Heart left ventricle (tissue), 16 donors: ENCODE measurements around the gene DIP2C. TPM values are rescaled to one million over a fixed set of nuclear protein-coding genes. Genes with fewer than 3 reads are reported as not detected.
"Not testable (repeated sequence)": the region's sequence is repeated elsewhere in the genome, so short reads cannot be mapped to it uniquely, and the experiment has no call there.

Experiments used
- ATAC-seq, 4 donors: fragments of 200-7000 bp; cut with Tn5 transposase; one replicate each; pipeline ENCODE4 v1.9.1; 2020 to 2022; ENCODE audit warnings: moderate library complexity in 4 of 4, mild to moderate bottlenecking in 3 of 4, moderate number of reproducible peaks in 1 of 4
- DNase-seq, 5 donors: peaks; one replicate each; pipeline ENCODE4 v3.0.0-alpha.2; 2020
- H3K27ac ChIP-seq, 12 donors: fragments of 200-600 bp; sonication (generic) in 4 of 12; one replicate each; pipeline versions ENCODE4 v1.5.0 to v1.8.0; 2016 to 2022; ENCODE audit warnings: mild to moderate bottlenecking in 2 of 12
- H3K27me3 ChIP-seq, 9 donors: fragments of 200-600 bp; sonication (generic) in 2 of 9; one replicate each; pipeline versions ENCODE4 v1.5.1 to v1.8.0; 2016 to 2022; ENCODE audit warnings: mild to moderate bottlenecking in 3 of 9
- H3K36me3 ChIP-seq, 9 donors: fragments of 200-600 bp; sonication (generic) in 2 of 9; one replicate each; pipeline versions ENCODE4 v1.5.0 to v1.8.0; 2018 to 2022; ENCODE audit warnings: mild to moderate bottlenecking in 2 of 9
- H3K4me1 ChIP-seq, 12 donors: fragments of 200-600 bp; sonication (generic) in 4 of 12; one replicate each; pipeline versions ENCODE4 v1.5.0 to v1.8.0; 2016 to 2022; ENCODE audit warnings: mild to moderate bottlenecking in 3 of 12
- H3K4me3 ChIP-seq, 12 donors: fragments of 200-600 bp; sonication (generic) in 4 of 12; one replicate each; pipeline versions ENCODE4 v1.5.0 to v1.8.0; 2017 to 2022; ENCODE audit warnings: mild to moderate bottlenecking in 9 of 12, moderate library complexity in 4 of 12
- H3K9me3 ChIP-seq, 12 donors: fragments of 200-600 bp; sonication (generic) in 4 of 12; one replicate each; pipeline versions ENCODE4 v1.5.0 to v1.8.0; 2016 to 2022; ENCODE audit warnings: mild to moderate bottlenecking in 1 of 12
- CTCF ChIP-seq, 12 donors: fragments of 200-600 bp; sonication (generic) in 4 of 12; IDR thresholded peaks; one replicate each; pipeline versions ENCODE4 v1.5.0 to v1.8.0; 2018 to 2022; ENCODE audit warnings: antibody characterized with exemption in 12 of 12, mild to moderate bottlenecking in 5 of 12
- POLR2A ChIP-seq, 2 donors: fragments of 450-650 bp; IDR thresholded peaks; one replicate each; pipeline ENCODE4 v1.6.1; 2017; ENCODE audit warnings: antibody characterized with exemption in 2 of 2, mild to moderate bottlenecking in 2 of 2, moderate library complexity in 2 of 2
- WGBS, 4 donors: extraction: QIAGEN DNeasy Blood & Tissue Kit in 2 of 4; methylation state at CpG; one replicate each; pipeline versions ENCODE4 v1.1.5 to v1.1.7; 2013 to 2018; 5-methylcytosine and 5-hydroxymethylcytosine counted together
- intact Hi-C, 10 donors: fragments of 100-400 bp; cut with DNase I; formaldehyde crosslinking; loops; one replicate each; pipeline versions ENCODE4 v1.11.1 to v1.14.2; 2022
- polyA plus RNA-seq, 2 donors: library from polyadenylated mRNA; stranded (reverse); fragments of 200-250 nt; gene quantifications; one replicate each; pipeline ENCODE4 v1.2.3, GENCODE V29; 2013
- total RNA-seq, 9 donors: library from RNA; depleted of rRNA in 2 of 9; stranded (reverse); fragments of >200 nt in 2 of 9; fragmentation: NEBNext Ultra II Directional in 3 of 9; extraction: Animal tissue kit (Norgen Biotek cat#: 25700) in 3 of 9; gene quantifications; one replicate each; pipeline versions ENCODE4 v1.1.0 to v1.2.4, GENCODE V29; 2016 to 2023
- donor health status: ischemic (EF 13 %, LVEDD 7.1; RV severe dilation, severe dysfunction).
- donor health status: healthy with polysubstance abuse.
- donor health status: DM: no; HTN: yes; CAD: no.
- donor health status: DM: no; HTN: no; CAD: no.
- donor health status: ischemic (EF 25% LVEDD 6.9; RV normal size, moderate dysfunction).
- donor health status: ischemic (EF 25% LVEDD 5.7; RV mildly dilated, moderate dysfunction).
- donor health status: healthy.
- donor health status: DM: yes; HTN: yes; CAD: no.
- donor health status: ischemic (EF 35%, LVEDD 5.7; RV mildly dilated, moderate dysfunction).
- donor health status: nonischemic (EF 11% LVEDD 7.7; RV severe dilation, severe dysfunction).
- donor health status: DM: yes; HTN: yes; CAD: no.
- donor health status: PGD.
- donor health status: ischemic (EF 29% LVEDD 5.4; RV normal size, mild dysfunction).
- donor health status: nonischemic (EF 23%, LVEDD 6.1; RV moderate dilation, normal function).

DIP2C gene
- total and polyA plus RNA-seq, 11 donors, result 7.4 to 43.1 (median 28.5) TPM

- intact Hi-C loops, result loop anchor here in 4 of 10 donors (5.0 to 10.0 kb wide), 4 partner anchors 196 to 209 kb away; no protein-coding TSS in a partner anchor
- peak; percentile 41 to 80 (median 79) for ATAC-seq
Observed at GRCh38 chr10:588246-589165, 101.0 kb downstream of the DIP2C start.

GRCh38 chr10:586716-587115, 102.8 kb downstream of the DIP2C start:
- H3K4me1 ChIP-seq, result peaks cover 0 to 39% (median 11%) of the 10 kb centered on the region in 12 donors
- ATAC-seq (no peak), DNase-seq (no peak)
- intact Hi-C loops, result loop anchor here in 4 of 10 donors (5.0 to 10.0 kb wide), 4 partner anchors 198 to 211 kb away; no protein-coding TSS in a partner anchor
- H3K27me3 ChIP-seq, result no peaks in the 10 kb centered on the region
- no peaks in the 10 kb centered on the region for H3K36me3 ChIP-seq
- no peak overlapping the region for H3K4me3 ChIP-seq
- H3K27ac ChIP-seq, result no peak overlapping the region
- H3K9me3 ChIP-seq, result no peaks in the 10 kb centered on the region
- WGBS, 4 donors, result 80 to 95% (median 93%) methylated on average over 7 to 11 of the region's 11 CpGs
- TF ChIP-seq CTCF (IDR thresholded peaks at IDR 0.05) (no peak), POLR2A (IDR thresholded peaks at IDR 0.05) (no peak)

More at GRCh38 chr10:588246-589165, 101.0 kb downstream of the DIP2C start:
- no peak overlapping the region for H3K27ac ChIP-seq
- 55 to 64% (median 63%) methylated on average over 20 to 27 of the region's 27 CpGs for WGBS, 4 donors
- no peaks in the 10 kb centered on the region for H3K36me3 ChIP-seq
- DNase-seq, result peak; percentile 52 to 81 (median 70)
- TF ChIP-seq POLR2A (IDR thresholded peaks at IDR 0.05) (no peak), CTCF (IDR thresholded peaks at IDR 0.05) (peak in 8 of 12 donors; percentile 18 to 42 (median 34))
- H3K4me1 ChIP-seq, result peaks cover 0 to 39% (median 13%) of the 10 kb centered on the region in 12 donors
- H3K4me3 ChIP-seq, result no peak overlapping the region
- H3K9me3 ChIP-seq, result no peaks in the 10 kb centered on the region
- H3K27me3 ChIP-seq, result no peaks in the 10 kb centered on the region

GRCh38 chr10:586151-586550, 103.3 kb downstream of the DIP2C start:
- no peak overlapping the region for H3K4me3 ChIP-seq
- H3K4me1 ChIP-seq, result peaks cover 0 to 39% (median 14%) of the 10 kb centered on the region in 12 donors
- TF ChIP-seq POLR2A (IDR thresholded peaks at IDR 0.05) (no peak), CTCF (IDR thresholded peaks at IDR 0.05) (no peak)
- ATAC-seq (no peak), DNase-seq (no peak)
- no peaks in the 10 kb centered on the region for H3K27me3 ChIP-seq
- intact Hi-C loops, result loop anchor here in 4 of 10 donors (5.0 to 10.0 kb wide), 4 partner anchors 199 to 211 kb away; no protein-coding TSS in a partner anchor
- H3K9me3 ChIP-seq, result no peaks in the 10 kb centered on the region
- H3K36me3 ChIP-seq, result no peaks in the 10 kb centered on the region
- no peak overlapping the region for H3K27ac ChIP-seq
- WGBS, 4 donors, result 79 to 88% (median 85%) methylated on average over 9 of the region's 9 CpGs

GRCh38 chr10:585502-585901, 104.0 kb downstream of the DIP2C start:
- H3K36me3 ChIP-seq, result no peaks in the 10 kb centered on the region
- H3K27ac ChIP-seq, result no peak overlapping the region
- TF ChIP-seq CTCF (IDR thresholded peaks at IDR 0.05), result no peak
- no peaks in the 10 kb centered on the region for H3K27me3 ChIP-seq
- H3K4me1 ChIP-seq, result peaks cover 0 to 42% (median 15%) of the 10 kb centered on the region in 12 donors
- H3K4me3 ChIP-seq, result no peak overlapping the region
- H3K9me3 ChIP-seq, result no peaks in the 10 kb centered on the region
- intact Hi-C loops, result loop anchor here in 4 of 10 donors (5.0 to 10.0 kb wide), 4 partner anchors 199 to 212 kb away; no protein-coding TSS in a partner anchor
- WGBS, 4 donors, result 91 to 95% (median 93%) methylated on average over 7 of the region's 7 CpGs
- ATAC-seq (no peak), DNase-seq (no peak)

- not testable (repeated sequence) for H3K27me3 ChIP-seq, H3K9me3 ChIP-seq, ATAC-seq, H3K36me3 ChIP-seq, H3K4me3 ChIP-seq, H3K27ac ChIP-seq, DNase-seq
- peaks cover 0 to 39% (median 15%) of the 10 kb centered on the region in 12 donors for H3K4me1 ChIP-seq
- 95 to 97% (median 96%) methylated on average over 41 to 55 of the region's 55 CpGs for WGBS, 4 donors
- intact Hi-C loops, result loop anchor here in 5 of 10 donors (5.0 to 10.0 kb wide), 6 partner anchors 62 to 213 kb away; no protein-coding TSS in a partner anchor
Observed at GRCh38 chr10:584497-585290, 104.8 kb downstream of the DIP2C start.
